A673 (cell line): ENCODE results near the gene S100G.

Experiments
- CTCF ChIP-seq: fragments of 300-800, 200-600 bp; sonication (generic); conservative IDR thresholded peaks from 2 replicates; pipeline ENCODE4 v1.5.1; 2017; ENCODE audit warnings: low read depth, mild to moderate bottlenecking, antibody characterized with exemption, low read length, moderate library complexity, mixed read lengths
- EZH2 ChIP-seq: fragments of 200-600 bp; sonication (generic); IDR thresholded peaks from 2 replicates; pipeline ENCODE4 v1.6.1; 2017; ENCODE audit warnings: borderline replicate concordance, low read depth, mild to moderate bottlenecking, mixed read lengths, antibody characterized with exemption, low read length; ENCODE audit not compliant: poor library complexity, severe bottlenecking

- no peak for TF ChIP-seq CTCF
- TF ChIP-seq EZH2, result no peak
These were observed 50.8 kb downstream of the S100G start for GRCh38 chrX:16700734-16701133.
